Muscle layer of colon (tissue), 2 donors: ENCODE results near the gene NUP88.
A peak's percentile ranks its signal among the peaks of the same experiment; 100 is the strongest.

Experiments used
- H3K27ac ChIP-seq: one replicate; pipeline ENCODE4 v1.7.0; 2013; ENCODE audit warnings: low read depth, mild to moderate bottlenecking, low read length, moderate library complexity
- H3K27me3 ChIP-seq, 2 donors: one replicate each; pipeline ENCODE4 v1.7.0; 2013; ENCODE audit warnings: low read length in 2 of 2, mild to moderate bottlenecking in 2 of 2; ENCODE audit not compliant: insufficient read depth in 2 of 2, control insufficient read depth in 1 of 2
- H3K36me3 ChIP-seq: one replicate; pipeline ENCODE4 v1.7.0; 2013; ENCODE audit warnings: mild to moderate bottlenecking, low read length; ENCODE audit not compliant: insufficient read depth
- H3K4me1 ChIP-seq: one replicate; pipeline ENCODE4 v1.7.0; 2013; ENCODE audit warnings: mild to moderate bottlenecking, low read length; ENCODE audit not compliant: insufficient read depth
- H3K4me3 ChIP-seq, 2 donors: one replicate each; pipeline ENCODE4 v1.7.0; 2013; ENCODE audit warnings: low read length in 2 of 2, low read depth in 1 of 2, mild to moderate bottlenecking in 1 of 2, moderate library complexity in 1 of 2
- H3K9ac ChIP-seq: one replicate; pipeline ENCODE4 v1.7.0; 2013; ENCODE audit warnings: low read length
- H3K9me3 ChIP-seq: one replicate; pipeline ENCODE4 v1.7.0; 2013; ENCODE audit warnings: mild to moderate bottlenecking, low read length
- donor health status: abdominal sarcoma.
- donor health status: Adenocarcinoma of cecum.

NUP88 gene

GRCh38 chr17:5419356-5419958 lies at the start of gene NUP88:
Gene NUP88, minus strand, starts transcription at chr17:5419662. Its CDS starts 12 bp downstream, at chr17:5419650.
- Histone ChIP-seq H3K27me3 (no peaks in the 10 kb centered on the region), H3K4me1 (peaks cover 13% of the 10 kb centered on the region), H3K4me3 (peak within 1 kb of the TSS; percentile 76 to 81), H3K9me3 (no peaks in the 10 kb centered on the region), H3K36me3 (peaks cover 33% of the 10 kb centered on the region), H3K27ac (peak within 1 kb of the TSS; percentile 73), H3K9ac (peak within 1 kb of the TSS; percentile 75)

DNA sequence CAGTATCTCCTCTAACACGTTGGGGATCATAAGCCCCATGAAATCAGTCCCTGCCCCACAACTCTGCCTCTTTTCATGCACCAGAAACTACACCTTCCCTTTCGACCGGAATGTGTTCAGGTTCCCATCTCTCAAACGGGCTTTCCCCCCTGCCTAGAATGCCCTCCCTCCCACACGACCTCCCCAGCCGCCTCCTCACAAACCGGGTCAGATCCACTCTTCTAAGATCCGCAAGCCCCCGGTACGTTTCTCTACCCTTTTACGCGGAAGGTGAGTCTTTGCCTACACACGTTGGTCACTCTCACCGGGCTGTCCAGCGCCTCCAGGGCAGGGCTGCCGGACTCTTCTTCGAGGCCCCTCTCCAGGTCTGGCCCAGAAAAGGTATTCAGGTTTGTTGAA lies 48.6 kb upstream of the NUP88 start:
- Histone ChIP-seq H3K9me3 (no peaks in the 10 kb centered on the region), H3K4me1 (peaks cover 11% of the 10 kb centered on the region), H3K9ac (peak overlapping the region; percentile 52), H3K27ac (peak overlapping the region; percentile 80), H3K36me3 (peaks cover 8% of the 10 kb centered on the region), H3K27me3 (no peaks in the 10 kb centered on the region), H3K4me3 (peak overlapping the region; percentile 82 to 92)

GRCh38 chr17:5467416-5467815 lies 48.0 kb upstream of the NUP88 start:
- no peaks in the 10 kb centered on the region for H3K9me3 ChIP-seq
- no peaks in the 10 kb centered on the region for H3K27me3 ChIP-seq
- peak overlapping the region in 1 of 2 donors; percentile 92 for H3K4me3 ChIP-seq
- peaks cover 11% of the 10 kb centered on the region for H3K4me1 ChIP-seq
- H3K9ac ChIP-seq: peak overlapping the region; percentile 52
- H3K27ac ChIP-seq: no peak overlapping the region
- peaks cover 6% of the 10 kb centered on the region for H3K36me3 ChIP-seq

DNA sequence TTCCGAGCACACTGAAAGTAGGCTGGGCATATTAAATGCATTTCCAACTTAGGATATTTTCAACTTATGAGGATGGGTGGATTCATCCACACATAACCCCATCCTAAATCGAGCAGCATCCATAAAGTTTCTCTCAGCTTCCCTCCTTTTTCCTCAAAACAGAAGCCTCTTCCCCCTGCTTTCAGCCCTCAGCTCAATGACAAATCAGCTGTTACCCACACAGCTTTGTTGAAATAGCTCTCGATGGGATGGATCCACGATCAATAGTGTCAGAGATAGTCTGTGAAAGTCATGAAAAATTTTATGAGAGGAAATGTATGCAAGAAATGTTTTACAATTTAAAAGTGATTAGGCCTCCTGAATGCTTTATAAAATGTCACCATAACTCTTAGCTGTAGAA lies 46.8 kb upstream of the NUP88 start:
- Histone ChIP-seq H3K27ac (no peak overlapping the region), H3K9ac (no peak overlapping the region), H3K36me3 (no peaks in the 10 kb centered on the region), H3K4me1 (peaks cover 11% of the 10 kb centered on the region), H3K4me3 (no peak overlapping the region), H3K27me3 (no peaks in the 10 kb centered on the region), H3K9me3 (no peaks in the 10 kb centered on the region)

DNA sequence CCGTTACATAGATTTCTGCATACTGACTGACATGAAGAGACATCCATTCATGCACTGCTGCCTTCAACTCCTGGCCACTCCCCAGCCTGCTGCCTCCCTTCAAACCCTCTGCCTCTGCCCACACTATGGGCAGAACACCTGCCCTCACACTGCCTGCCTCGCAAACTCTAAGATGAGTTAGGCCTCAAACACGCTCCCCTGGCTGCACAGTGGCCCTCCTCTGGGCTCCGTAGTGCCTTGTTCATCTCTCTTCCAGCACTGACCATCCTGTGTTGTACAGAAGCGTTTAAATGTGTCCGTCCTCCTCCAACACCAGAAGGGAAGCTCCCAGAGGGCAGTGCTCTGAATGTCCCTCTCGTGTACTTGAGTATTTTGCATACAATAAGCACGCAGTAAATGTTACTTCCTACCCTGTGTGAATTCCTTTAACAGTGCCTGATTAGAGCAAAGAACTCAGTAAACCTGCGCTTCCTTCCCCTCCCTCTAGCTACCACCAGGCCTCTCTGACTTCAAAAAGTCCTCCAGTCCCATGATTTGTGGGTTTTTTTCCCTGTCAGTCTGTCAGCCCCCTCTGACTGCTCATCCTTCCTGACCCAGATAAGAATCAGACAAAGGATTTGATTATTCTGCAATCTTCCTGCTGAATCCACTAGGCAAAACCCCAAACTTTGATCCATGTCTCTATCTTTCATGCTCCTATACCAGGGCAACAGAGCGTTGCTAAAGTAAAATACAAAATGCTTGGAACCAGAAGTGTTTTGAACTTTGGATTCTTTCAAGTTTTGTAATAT lies 45.5 kb upstream of the NUP88 start:
- Histone ChIP-seq H3K27ac (no peak overlapping the region), H3K9ac (no peak overlapping the region), H3K9me3 (no peaks in the 10 kb centered on the region), H3K27me3 (no peaks in the 10 kb centered on the region), H3K4me3 (no peak overlapping the region), H3K4me1 (peaks cover 11% of the 10 kb centered on the region), H3K36me3 (peaks cover 7% of the 10 kb centered on the region)

GRCh38 chr17:5446786-5447185 lies 27.3 kb upstream of the NUP88 start:
- Histone ChIP-seq H3K4me3 (no peak overlapping the region), H3K4me1 (no peaks in the 10 kb centered on the region), H3K27me3 (no peaks in the 10 kb centered on the region)

DNA sequence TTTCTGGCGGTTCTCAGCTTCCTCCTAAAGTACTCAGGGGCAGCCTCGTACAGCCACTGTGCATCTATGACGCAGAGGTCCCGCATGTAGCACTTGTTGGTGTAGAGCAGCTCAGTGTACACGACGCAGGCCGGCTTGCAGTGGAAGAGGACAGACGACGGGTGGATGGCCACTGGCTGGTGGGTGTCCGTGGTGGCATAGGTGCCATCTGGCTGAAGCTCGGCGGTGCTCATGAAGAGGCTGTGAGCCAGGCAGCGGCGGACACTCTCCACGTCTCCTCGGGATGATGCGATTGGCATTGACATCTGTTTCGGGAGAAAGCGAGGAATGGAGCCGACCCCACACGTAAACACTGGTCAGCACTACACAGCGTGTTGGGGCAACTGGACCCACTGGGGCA lies 24.7 kb upstream of the NUP88 start:
- no peak overlapping the region for H3K27ac ChIP-seq
- no peaks in the 10 kb centered on the region for H3K27me3 ChIP-seq
- H3K9me3 ChIP-seq: no peaks in the 10 kb centered on the region
- H3K36me3 ChIP-seq: peaks cover 42% of the 10 kb centered on the region
- no peak overlapping the region for H3K4me3 ChIP-seq
- no peak overlapping the region for H3K9ac ChIP-seq
- H3K4me1 ChIP-seq: peaks cover 4% of the 10 kb centered on the region

More at GRCh38 chr17:5446786-5447185, 27.3 kb upstream of the NUP88 start:
- Histone ChIP-seq H3K36me3 (peaks cover 59% of the 10 kb centered on the region), H3K27ac (no peak overlapping the region), H3K9me3 (no peaks in the 10 kb centered on the region), H3K9ac (no peak overlapping the region)

DNA sequence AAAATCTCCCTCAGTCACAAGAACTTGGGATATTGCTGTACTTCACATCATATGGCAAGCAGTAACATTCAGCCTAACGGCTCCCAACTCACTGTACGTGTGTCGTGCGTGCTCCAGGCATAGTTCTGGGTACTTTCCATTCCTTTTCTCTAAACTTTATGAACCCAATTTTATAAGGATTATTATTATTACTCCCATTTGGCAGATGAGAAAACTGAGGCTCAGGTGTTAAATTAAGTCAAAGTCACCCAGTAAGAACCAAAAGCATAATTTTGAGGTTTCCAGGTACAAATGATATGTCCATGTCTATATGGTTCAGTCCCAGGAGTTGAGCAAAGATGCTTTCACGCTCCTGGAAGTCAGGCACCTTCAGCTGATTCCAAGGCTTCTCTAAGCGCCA lies 24.3 kb upstream of the NUP88 start:
- peaks cover 5% of the 10 kb centered on the region for H3K4me1 ChIP-seq
- no peak overlapping the region for H3K27ac ChIP-seq
- H3K27me3 ChIP-seq: no peaks in the 10 kb centered on the region
- H3K4me3 ChIP-seq: no peak overlapping the region
- H3K9ac ChIP-seq: no peak overlapping the region
- H3K36me3 ChIP-seq: peaks cover 38% of the 10 kb centered on the region
- no peaks in the 10 kb centered on the region for H3K9me3 ChIP-seq

DNA sequence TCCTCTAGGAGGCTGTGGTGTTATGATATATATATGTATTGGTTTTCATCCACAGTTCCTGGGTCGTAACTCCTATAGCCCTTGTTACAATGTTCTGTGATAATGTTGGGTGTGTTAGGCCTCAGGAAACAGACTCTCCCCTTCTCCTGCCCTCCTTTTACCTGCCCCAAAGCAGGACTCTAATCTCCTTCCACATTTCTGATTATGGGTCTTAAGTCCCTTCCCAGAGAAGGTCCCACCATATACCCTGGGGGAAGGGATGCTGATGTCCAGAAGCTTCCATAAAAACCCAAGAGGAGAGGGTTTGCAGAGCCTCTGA lies 19.9 kb upstream of the NUP88 start:
- Histone ChIP-seq H3K27me3 (no peaks in the 10 kb centered on the region), H3K4me1 (peaks cover 14% of the 10 kb centered on the region), H3K9me3 (no peaks in the 10 kb centered on the region), H3K27ac (peak overlapping the region; percentile 78), H3K4me3 (peak overlapping the region; percentile 70 to 89), H3K9ac (peak overlapping the region; percentile 57), H3K36me3 (peaks cover 33% of the 10 kb centered on the region)

GRCh38 chr17:5438716-5439445 lies 19.4 kb upstream of the NUP88 start, which contains the start of gene C1QBP:
Gene C1QBP, minus strand, starts transcription at chr17:5439155. Its CDS starts 82 bp downstream, at chr17:5439073.
- H3K9me3 ChIP-seq: no peaks in the 10 kb centered on the region
- H3K4me3 ChIP-seq: peak within 1 kb of the TSS; percentile 70 to 89
- no peaks in the 10 kb centered on the region for H3K27me3 ChIP-seq
- H3K4me1 ChIP-seq: peaks cover 14% of the 10 kb centered on the region
- H3K36me3 ChIP-seq: peaks cover 32% of the 10 kb centered on the region
- H3K27ac ChIP-seq: peak within 1 kb of the TSS; percentile 78
- peak within 1 kb of the TSS; percentile 78 for H3K9ac ChIP-seq

DNA sequence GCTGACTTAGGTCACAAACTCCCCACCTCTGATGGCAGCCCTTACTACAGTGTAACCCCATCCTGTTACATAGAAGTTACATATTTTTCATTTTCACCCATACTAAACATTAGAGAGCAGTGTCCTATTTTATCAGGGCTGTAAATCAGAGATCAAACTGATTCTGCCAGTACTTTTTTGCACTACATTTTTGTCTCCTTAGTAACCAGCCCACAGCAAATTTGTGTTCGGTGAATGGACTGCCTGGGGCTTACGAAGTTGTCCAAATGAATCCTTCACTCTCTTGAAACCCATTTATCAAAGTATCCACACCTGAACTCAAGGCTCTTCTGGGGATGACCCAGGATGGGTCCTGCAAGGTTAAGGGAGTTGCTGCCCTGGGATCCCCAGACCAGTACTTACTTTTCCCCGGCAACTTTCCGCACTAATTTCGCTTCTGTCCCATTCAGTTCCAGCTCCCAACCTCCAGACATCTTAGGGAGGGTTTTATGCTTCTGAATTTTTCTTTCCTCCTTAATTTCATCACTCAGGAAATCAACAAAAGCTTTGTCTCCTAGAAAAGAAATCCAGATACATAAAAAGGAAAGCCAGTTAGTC lies 18.4 kb upstream of the NUP88 start:
- Histone ChIP-seq H3K36me3 (peaks cover 35% of the 10 kb centered on the region), H3K4me3 (peak overlapping the region; percentile 70 to 89), H3K4me1 (peaks cover 14% of the 10 kb centered on the region), H3K9ac (peak overlapping the region; percentile 78), H3K9me3 (no peaks in the 10 kb centered on the region), H3K27me3 (no peaks in the 10 kb centered on the region), H3K27ac (no peak overlapping the region)
